Mammary epithelial cell (primary cell): ENCODE data around the gene PIP4K2A.

Source experiments
- CTCF ChIP-seq, 2 donors: IDR thresholded peaks in 1 of 2; conservative IDR thresholded peaks in 1 of 2; 2 replicates each; pipeline ENCODE4 v1.5.1; 2011 to 2012; ENCODE audit warnings: inconsistent platforms in 2 of 2, low read length in 2 of 2, mild to moderate bottlenecking in 2 of 2, control low read depth in 1 of 2, low read depth in 1 of 2; ENCODE audit not compliant: insufficient read depth in 1 of 2; ENCODE audit errors: extremely low read depth in 1 of 2
- EZH2 ChIP-seq: IDR thresholded peaks from 2 replicates; pipeline ENCODE4 v1.6.1; 2012; ENCODE audit warnings: low read length, inconsistent platforms, borderline replicate concordance

- TF ChIP-seq CTCF (conservative IDR thresholded peaks at IDR 0.05 in 1 of 2, IDR thresholded peaks at IDR 0.05 in 1 of 2; ENCODE audit: extremely low read depth in 1 of 2, insufficient read depth in 1 of 2, low read depth in 1 of 2, low read length in 2 of 2) (no peak), EZH2 (no peak)
Measured at GRCh38 chr10:22658745-22659410, 55.5 kb downstream of the PIP4K2A start.
